HG03521 (cell line): Measurements from ENCODE around the gene LRRFIP2.
"Not testable (repeated sequence)": the region's sequence is repeated elsewhere in the genome, so short reads cannot be mapped to it uniquely, and the experiment has no call there.

Source experiments
- ATAC-seq: cut with Tn5 transposase; IDR thresholded peaks from one replicate; pipeline ENCODE4 v1.9.1; 2021; ENCODE audit warnings: mild to moderate bottlenecking, moderate library complexity; ENCODE audit not compliant: unreplicated experiment

The LRRFIP2 gene

DNA sequence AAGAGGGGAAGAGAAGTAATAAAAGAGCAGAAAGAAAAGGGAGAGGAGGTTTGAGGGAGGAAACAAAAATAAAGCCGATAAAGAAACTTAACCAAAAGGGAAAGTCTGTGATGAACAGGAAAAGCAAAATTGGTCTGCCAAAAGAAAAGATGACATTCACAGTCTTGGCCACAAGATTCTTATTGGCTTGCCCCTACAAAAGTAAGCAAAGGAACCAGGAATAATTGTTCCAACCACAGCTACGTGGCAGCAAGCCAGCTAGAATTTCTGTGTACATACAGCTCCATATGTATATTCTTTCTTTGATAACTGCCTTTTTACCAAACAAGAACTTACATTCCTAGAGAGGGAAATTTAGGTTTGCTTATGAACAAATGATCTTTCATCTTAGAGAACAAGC, 101.5 kb downstream of the LRRFIP2 start:
- no peak for ATAC-seq

- no peak for ATAC-seq
Observed at GRCh38 chr3:37071921-37072320, 102.5 kb downstream of the LRRFIP2 start.

- no peak for ATAC-seq
Observed at GRCh38 chr3:37068031-37068430, 106.4 kb downstream of the LRRFIP2 start.

DNA sequence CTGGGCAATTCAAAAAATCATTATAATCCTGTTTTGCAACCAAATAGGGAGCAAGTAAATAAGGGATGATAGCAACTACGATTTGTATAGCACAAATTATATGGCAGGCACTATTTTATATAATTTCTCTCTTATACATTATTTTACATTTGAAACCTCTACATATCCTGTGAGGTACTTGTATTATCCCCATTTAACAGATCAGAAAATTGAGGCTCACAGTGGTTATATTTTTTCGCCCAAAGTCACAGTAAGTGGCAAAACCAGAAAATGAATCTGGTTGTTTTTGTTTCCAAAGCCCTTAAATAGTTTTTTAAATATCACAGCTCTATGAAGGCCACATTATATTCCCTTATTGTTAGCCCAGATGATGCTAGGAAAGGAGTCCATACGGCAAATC, 106.8 kb downstream of the LRRFIP2 start:
- ATAC-seq, result no peak

- ATAC-seq, result no peak
Observed at GRCh38 chr3:37064747-37065146, 109.6 kb downstream of the LRRFIP2 start.

DNA sequence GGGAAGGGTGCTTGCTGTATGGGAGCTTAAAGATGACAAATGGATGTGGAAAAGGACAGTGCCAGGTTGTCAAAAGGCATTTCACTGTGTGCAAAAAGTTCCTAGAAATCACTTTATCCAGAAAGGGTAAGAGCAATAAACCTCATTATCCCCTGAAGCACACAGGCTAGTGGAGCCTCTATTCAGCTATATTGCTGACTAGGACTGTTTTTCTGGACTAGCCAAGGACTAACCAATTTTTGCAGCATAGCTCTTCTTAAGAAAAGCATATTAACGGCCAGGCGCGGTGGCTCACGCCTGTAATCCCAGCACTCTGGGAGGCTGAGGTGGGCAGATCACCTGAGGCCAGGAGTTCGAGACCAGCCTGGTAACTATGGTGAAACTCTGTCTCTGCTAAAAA, 116.3 kb downstream of the LRRFIP2 start:
- ATAC-seq, result no peak

DNA sequence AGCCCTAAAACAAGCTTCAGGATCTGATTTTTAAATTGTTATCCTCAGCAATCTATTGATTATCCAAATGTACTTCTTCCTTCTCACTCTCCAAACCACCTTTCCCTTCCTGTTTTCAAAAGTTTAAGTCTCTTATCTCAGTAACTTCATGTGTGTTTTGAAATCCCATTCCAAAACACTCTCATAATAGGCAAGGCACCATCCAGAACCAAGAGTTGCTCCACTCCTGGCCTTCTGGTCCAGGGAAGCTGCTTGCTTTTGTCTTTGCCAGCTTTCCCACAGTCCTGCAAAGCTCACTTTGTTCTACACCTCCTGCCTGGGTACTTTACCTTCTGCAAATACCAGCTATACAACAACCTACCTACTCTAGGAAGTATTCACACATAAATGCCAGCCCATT, 117.6 kb downstream of the LRRFIP2 start:
- ATAC-seq, result no peak

- ATAC-seq, result not testable (repeated sequence)
Observed at GRCh38 chr3:37055077-37055476, 119.3 kb downstream of the LRRFIP2 start.

DNA sequence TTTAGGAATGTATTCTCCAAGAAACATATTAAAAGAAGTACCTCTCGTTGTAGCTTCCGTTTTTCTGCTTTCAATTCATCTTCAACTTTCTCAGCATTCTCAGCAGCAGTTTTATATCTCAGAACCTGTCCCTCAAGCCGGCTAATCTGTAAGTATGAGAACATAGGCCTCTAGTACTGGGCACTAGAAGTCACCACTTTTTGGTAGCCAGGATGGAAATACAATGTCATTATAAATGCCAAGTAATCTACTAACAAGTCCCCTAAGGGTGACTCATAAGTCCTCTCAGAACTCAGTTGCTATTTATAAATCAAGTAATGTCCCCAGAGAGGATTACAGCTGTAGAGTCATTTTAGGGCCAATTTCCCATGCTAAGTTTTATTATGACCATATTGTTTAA, 120.0 kb downstream of the LRRFIP2 start:
- ATAC-seq, result no peak

DNA sequence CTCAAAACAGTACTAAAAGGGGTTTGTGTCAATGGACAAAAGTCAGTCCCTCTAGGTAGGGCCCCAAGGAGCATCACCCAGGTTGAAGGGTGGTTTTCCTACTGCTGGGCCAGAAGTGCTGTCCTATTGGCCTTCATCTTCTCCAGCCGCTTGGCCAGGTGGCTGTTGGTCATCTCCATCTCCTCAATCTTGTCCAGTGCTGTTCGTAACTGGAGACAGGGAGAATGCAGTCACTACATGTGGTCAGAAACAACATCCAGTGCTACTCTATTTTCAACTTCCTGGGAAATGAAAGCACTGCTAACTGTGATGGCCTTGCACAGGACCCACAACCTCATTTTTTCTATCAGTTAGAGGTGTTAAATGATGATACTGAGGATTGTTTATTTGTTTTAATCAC, 120.6 kb downstream of the LRRFIP2 start:
- ATAC-seq, result no peak

- ATAC-seq, result no peak
Observed at GRCh38 chr3:37053337-37053736, 121.0 kb downstream of the LRRFIP2 start.

- no peak for ATAC-seq
Observed at GRCh38 chr3:37052860-37053259, 121.5 kb downstream of the LRRFIP2 start.

DNA sequence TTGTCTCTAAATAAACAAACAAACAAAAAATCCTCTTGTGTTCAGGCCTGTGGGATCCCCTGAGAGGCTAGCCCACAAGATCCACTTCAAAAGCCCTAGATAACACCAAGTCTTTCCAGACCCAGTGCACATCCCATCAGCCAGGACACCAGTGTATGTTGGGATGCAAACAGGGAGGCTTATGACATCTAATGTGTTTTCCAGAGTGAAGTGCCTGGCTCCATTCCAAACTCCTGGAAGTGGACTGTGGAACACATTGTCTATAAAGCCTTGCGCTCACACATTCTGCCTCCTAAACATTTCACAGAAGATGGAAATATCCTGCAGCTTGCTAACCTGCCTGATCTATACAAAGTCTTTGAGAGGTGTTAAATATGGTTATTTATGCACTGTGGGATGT, 124.1 kb downstream of the LRRFIP2 start:
- ATAC-seq, result no peak

DNA sequence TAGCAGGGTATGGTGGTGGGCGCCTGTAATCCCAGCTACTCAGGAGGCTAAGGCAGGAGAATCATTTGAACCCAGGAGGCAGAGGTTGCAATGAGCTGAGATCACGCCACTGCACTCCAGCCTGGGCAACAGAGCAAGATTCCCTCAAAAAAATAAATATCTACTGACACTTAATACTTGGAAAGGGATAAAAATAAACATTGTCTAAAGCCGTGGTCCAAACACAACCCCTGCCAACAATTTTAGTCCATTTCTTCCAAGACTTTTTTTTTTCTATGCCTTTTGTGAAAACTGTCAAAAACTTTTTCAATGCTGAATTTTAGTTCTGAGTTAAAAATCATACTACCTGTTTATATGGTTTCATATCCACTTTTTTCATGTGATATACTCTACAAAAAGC, 131.7 kb downstream of the LRRFIP2 start:
- ATAC-seq, result not testable (repeated sequence)

DNA sequence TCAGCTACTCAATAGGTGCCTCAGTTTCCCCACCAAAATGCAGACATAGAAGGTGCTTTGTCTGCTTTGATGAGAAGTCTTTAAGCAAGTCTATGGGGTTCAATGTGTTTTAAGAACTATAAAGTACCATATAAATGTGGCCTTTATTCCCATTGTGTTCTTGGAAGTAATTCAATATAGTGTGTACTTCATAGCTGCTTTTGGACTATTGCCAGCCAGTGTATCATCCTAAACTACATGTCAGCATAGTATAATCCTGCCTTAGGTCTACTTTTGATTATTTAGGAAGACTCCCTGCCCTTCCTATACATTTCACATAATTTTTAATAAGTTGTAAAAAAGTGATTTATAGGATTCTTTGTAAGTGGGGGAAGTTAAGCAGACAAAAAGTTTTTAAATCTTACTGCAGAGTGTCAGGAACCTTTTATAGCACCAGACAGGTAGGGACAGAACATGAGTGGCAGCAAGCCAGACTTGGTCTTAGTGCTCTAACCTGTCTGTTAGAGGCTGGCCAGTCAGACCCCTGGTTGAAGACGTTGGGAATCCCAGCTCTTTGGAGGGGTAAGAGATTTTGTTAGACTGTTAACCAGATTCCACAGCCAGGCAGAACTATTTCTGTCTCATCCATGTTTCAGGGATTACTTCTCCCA, 132.7 kb downstream of the LRRFIP2 start:
- ATAC-seq, result no peak

- no peak for ATAC-seq
Observed at GRCh38 chr3:37040231-37040630, 134.2 kb downstream of the LRRFIP2 start.

DNA sequence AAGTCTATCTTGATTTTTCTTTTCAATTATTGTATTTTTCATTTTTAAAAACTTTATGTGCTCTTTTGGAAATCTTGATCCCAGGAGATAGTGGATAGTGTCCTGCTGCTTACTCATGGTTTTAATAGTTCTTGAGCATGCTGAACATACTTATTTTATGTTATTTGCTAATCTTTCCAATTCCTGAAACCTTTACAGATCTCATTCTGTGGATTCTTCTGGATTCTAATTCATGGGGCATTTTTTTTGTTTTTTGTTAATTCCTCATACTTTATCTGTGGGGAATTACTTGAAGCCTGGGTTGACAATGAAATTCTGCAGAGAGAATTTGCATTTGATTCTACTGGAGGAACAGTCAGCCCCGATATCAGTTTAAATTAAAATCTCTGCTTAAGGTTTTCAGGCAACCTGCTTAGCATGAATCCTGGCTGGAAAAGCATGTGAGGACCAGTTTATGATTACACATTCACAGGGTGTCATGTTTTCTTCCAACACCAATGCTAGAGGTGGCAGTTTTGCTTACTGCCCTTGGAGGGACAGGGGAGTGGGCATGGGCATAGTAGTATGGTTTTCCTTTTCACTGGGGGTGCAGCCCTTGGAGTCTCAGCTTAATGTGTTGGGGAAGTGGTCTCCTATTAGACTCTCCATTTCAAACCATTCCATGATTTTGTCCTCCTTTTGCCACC, 135.1 kb downstream of the LRRFIP2 start:
- ATAC-seq, result no peak

DNA sequence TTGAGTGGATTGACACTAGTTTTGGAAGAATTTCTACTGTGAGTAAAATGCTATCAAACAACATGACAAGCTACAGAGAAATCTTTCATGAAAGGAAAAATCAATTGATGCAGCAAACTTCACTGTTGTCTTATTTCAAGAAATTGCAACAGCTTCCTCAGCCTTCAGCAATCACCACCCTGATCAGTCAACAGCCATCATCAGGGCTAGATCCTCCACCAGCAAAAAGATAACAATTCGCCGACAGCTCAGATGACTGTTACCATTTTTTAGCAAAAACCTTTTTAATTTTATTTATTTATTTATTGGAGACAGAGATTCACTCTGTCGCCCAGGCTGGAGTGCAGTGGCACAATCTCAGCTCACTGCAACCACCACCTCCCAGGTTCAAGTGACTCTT, 137.0 kb downstream of the LRRFIP2 start:
- ATAC-seq, result no peak

- ATAC-seq, result no peak
Observed at GRCh38 chr3:37032961-37033360, 141.4 kb downstream of the LRRFIP2 start.

GRCh38 chr3:37031096-37031682, 143.2 kb downstream of the LRRFIP2 start:
- ATAC-seq, result no peak

DNA sequence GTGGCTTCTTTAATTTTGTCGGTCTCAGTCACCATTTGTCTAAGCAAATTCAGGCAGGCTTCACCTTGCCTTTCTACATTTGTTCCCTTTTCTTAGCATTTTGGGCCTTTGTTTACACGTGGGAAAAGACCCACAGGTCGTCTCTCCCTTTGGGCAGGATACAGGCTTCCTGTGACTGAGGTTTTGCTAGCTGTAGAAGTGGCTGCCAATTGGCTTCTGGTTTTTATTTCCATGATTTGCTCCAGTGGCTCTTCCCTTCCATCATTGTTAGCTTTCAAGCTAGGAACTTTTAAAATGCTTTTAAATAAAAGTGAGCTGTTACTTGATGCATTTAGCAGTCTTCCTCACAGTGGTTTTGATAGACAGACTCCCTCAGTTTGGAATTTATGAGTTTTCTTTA, 143.8 kb downstream of the LRRFIP2 start:
- no peak for ATAC-seq

DNA sequence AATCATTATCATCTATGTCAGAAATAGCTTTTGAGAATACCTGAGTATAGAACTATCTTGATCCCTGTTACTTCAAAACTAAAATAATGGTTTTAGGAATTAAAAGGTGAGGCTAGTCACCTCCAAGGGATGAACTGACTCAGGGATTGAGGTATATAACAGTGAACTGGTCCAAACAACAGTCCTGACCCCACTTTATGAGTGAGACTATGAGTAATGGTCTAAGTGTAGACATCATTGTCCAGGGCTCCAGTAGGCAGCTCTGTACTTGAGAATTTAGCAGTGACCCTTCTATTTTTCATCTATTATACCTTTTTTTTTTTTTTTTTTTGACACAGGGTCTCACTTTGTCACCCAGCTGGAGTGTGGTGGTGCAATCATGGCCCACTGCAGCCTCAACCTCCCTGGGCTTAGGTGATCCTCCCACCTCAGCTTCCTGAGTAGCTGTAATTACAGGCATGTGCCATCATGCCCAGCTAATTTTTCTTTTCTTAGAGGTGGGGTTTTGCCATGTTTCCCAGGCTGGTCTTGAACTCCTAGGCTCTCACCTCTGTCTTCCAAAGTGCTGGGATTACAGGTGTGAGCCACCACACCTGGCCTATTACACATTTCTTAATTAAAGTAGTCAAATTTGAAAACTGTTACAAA, 144.7 kb downstream of the LRRFIP2 start:
- no peak for ATAC-seq
